ENCODE data around the gene AURKB. TPM values are rescaled to one million over a fixed set of nuclear protein-coding genes. Genes with fewer than 3 reads are reported as not detected.
"Not testable (repeated sequence)": the region's sequence is repeated elsewhere in the genome, so short reads cannot be mapped to it uniquely, and the experiment has no call there.

The AURKB gene
- total and polyA plus RNA-seq, 4 donors: 8.6 to 17.9 (median 14.2) TPM

DNA sequence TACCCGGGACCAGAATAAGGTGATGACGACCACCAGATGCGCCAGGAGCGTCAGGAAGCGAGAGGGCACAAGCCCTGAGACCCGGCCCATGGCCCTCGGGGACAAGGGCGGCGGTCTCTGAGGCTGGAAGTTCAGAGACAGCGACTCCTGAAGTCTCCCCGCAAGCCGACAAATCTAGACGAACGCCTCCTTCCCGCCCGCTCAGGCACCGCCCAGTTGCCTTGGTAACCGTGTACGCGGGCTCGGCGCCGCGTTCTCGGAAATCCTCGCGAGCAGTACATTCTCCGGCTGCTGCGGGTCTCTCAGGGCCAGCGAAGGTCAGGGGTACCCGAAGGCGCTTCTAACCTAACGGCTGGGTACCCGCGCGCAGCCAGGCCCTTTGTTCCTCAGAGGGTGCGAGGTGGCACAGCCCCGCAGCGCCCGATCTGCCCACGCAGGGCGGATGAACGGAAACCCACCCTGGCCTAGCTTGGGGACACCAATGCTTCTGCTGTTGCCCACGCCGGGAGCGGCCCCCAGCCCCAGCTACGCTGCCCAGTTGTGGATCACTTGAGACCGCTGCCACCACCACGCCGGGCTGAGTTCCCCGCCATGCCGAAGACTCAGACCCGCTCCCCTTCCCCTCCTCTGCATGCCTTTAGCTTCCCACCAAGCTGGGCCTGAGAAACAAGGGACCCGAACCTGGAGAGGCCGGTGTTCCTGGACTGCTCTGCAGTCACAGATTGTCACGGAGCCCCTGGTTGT is 34.0 kb downstream of the AURKB start, which contains the start of gene TMEM107:
TMEM107 (minus strand) TSS at position 184 of the 744 bp plus-strand sequence; CDS start at position 90, 94 bp downstream.
- Histone ChIP-seq H3K27me3 (ENCODE audit: control insufficient read depth, insufficient read depth, low read length) (no peaks in the 10 kb centered on the region), H3K27ac (ENCODE audit: low read depth, low read length) (peak within 1 kb of the TSS; percentile 97), H3K4me1 (ENCODE audit: control insufficient read depth, insufficient read depth, low read length) (peaks cover 44% of the 10 kb centered on the region), H3K36me3 (ENCODE audit: control insufficient read depth, insufficient read depth, low read length) (no peaks in the 10 kb centered on the region), H3K4me3 (ENCODE audit: low read depth, low read length) (peak within 1 kb of the TSS; percentile 83), H3K9me3 (ENCODE audit: control insufficient read depth, insufficient read depth, low read length) (no peaks in the 10 kb centered on the region)
- DNase-seq (ENCODE audit: low read depth in 4 of 6, low spot score in 6 of 6): peak in 4 of 6 donors; percentile 81 to 97 (median 92)
- under 1% methylated on average over 56 of the region's 56 CpGs for WGBS (ENCODE audit: insufficient coverage)

DNA sequence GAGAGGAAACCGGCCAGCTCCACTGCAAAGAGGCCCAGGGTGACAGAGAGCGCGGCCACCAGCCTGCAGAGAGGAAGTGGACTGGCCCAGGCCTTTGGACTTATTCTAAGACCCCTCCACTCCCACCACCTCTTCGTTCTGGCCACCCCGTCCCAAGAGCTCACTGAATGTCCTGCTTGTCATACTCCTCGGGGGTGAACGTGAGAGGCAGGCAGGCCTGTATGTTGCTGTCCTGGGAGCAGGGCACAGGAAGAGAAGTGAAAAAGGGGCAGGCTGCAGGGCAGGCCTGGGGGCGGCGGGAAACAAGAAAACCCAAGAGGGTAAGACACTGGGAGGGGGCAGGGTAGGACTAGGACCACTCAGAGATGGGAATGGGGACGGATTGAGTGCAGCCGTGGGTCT is 34.6 kb downstream of the AURKB start:
- 8% methylated on average over 9 of the region's 11 CpGs for WGBS (ENCODE audit: insufficient coverage)
- peak overlapping the region; percentile 97 for H3K27ac ChIP-seq (ENCODE audit: low read depth, low read length)
- H3K4me1 ChIP-seq (ENCODE audit: control insufficient read depth, insufficient read depth, low read length): peaks cover 44% of the 10 kb centered on the region

DNA sequence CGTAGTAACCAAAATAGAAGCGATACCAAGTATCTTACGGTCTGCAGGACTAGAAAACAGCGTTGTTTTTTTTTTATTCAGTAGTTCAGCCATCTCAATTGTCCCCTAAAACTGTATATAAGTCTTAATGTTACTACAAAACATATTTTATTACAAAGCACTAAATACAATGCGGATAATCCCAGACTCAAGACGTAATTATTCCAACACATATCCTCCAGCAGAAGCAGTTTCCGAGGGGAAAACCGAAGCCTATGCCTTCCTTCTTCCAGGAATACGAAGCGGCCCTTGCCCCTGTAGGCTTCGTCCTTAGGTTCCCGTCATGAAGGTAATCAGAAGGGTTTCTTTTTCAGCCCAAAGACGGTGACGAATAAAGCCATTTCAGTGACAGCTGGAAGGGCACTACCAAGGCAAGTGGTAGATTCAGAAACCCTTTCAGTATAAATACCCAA is 36.5 kb downstream of the AURKB start:
- Histone ChIP-seq H3K27ac (ENCODE audit: low read depth, low read length) (peak overlapping the region; percentile 97), H3K27me3 (ENCODE audit: control insufficient read depth, insufficient read depth, low read length) (no peaks in the 10 kb centered on the region), H3K4me3 (ENCODE audit: low read depth, low read length) (peak overlapping the region; percentile 51), H3K36me3 (ENCODE audit: control insufficient read depth, insufficient read depth, low read length) (no peaks in the 10 kb centered on the region), H3K4me1 (ENCODE audit: control insufficient read depth, insufficient read depth, low read length) (peaks cover 44% of the 10 kb centered on the region), H3K9me3 (ENCODE audit: control insufficient read depth, insufficient read depth, low read length) (no peaks in the 10 kb centered on the region)
- no peak for DNase-seq (ENCODE audit: low read depth in 4 of 6, low spot score in 6 of 6)
- 0% methylated on average over 9 of the region's 14 CpGs for WGBS (ENCODE audit: insufficient coverage)

More for the DNA sequence above, 34.6 kb downstream of the AURKB start:
- H3K9me3 ChIP-seq (ENCODE audit: control insufficient read depth, insufficient read depth, low read length): no peaks in the 10 kb centered on the region
- DNase-seq (ENCODE audit: low read depth in 4 of 6, low spot score in 6 of 6): no peak
- H3K36me3 ChIP-seq (ENCODE audit: control insufficient read depth, insufficient read depth, low read length): no peaks in the 10 kb centered on the region
- no peaks in the 10 kb centered on the region for H3K27me3 ChIP-seq (ENCODE audit: control insufficient read depth, insufficient read depth, low read length)
- H3K4me3 ChIP-seq (ENCODE audit: low read depth, low read length): peak overlapping the region; percentile 83

DNA sequence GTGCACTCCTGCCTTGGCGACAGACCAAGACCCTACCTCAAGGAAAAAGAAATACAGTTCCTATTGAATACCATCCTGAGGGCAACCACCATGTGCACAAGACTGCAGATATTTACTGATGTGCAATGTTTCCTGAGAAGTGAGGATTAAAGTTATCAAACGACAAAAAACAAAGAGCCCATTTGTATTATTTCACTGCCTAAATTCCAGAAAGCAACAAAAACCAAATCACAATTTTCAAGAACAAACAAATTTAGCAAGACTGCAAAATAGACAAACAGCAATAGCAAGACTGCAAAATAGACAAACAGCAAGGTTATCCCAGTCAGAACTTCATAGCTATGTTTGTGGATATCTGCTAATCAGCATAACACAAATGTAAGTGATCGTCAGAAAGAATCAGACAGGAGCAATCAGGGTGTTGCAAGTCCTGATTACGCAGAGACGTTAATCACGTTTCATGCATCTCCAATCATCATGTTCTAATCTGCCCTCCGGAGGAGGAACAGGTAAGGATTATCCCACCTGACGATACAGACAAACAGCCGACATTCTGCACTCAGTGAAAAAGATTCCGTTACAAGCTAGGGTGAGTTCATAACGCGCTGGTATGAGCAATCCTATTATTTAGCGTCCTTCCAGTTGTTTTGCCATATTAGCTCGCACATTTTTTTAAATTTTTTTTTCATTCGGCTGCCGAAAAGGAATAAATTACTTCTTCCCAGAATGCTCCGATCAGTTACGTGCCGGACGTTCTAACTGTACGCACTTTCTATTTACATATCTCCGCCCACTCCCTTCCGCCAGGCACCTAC is 37.1 kb downstream of the AURKB start:
- H3K4me3 ChIP-seq (ENCODE audit: low read depth, low read length): peak overlapping the region; percentile 51
- peaks cover 44% of the 10 kb centered on the region for H3K4me1 ChIP-seq (ENCODE audit: control insufficient read depth, insufficient read depth, low read length)
- peak in 4 of 6 donors; percentile 87 to 99 (median 94) for DNase-seq (ENCODE audit: low read depth in 4 of 6, low spot score in 6 of 6)
- no peaks in the 10 kb centered on the region for H3K36me3 ChIP-seq (ENCODE audit: control insufficient read depth, insufficient read depth, low read length)
- H3K27me3 ChIP-seq (ENCODE audit: control insufficient read depth, insufficient read depth, low read length): no peaks in the 10 kb centered on the region
- no peaks in the 10 kb centered on the region for H3K9me3 ChIP-seq (ENCODE audit: control insufficient read depth, insufficient read depth, low read length)
- H3K27ac ChIP-seq (ENCODE audit: low read depth, low read length): peak overlapping the region; percentile 97
- WGBS (ENCODE audit: insufficient coverage): 0% methylated on average over 18 of the region's 23 CpGs

DNA sequence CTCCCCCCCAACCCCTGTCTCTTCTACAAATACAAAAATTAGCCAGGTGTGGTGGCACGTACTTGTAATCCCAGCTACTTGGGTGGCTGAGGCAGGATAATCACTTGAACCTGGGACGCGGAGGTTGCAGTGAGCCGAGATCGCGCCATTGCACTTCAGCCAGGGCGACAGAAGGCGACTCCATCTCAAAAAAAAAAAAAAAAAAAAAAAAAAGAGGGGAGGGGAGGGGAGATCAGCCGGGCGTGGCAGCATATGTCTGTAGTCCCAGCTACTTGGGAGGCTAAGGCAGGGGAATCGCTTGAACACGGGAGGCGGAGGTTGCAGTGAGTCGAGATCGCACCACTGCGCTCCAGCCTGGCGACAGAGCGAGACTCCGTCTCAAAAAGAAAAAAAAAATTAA is 40.2 kb downstream of the AURKB start:
- not testable (repeated sequence) for DNase-seq (ENCODE audit: low read depth in 4 of 6, low spot score in 6 of 6)

DNA sequence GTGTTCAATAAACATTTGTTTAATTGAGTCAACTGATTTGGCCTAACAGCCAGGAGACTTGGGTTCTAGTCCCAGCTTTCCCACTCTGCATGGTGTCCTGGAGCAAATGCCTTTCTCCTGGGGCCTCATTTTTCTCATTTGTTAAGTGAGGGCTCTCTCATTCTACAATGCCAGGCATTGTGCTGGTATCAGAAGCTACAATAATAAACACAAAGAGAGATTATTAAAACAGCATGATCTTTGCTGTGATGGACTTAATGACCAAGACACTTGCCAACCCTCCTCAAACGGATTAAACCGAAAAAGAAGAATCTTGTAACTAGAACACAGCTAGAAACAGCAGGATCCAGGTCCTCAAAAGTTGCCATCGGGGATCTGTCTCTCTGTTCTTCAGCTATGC is 42.8 kb downstream of the AURKB start:
- Histone ChIP-seq H3K4me3 (ENCODE audit: low read depth, low read length) (no peak overlapping the region), H3K27ac (ENCODE audit: low read depth, low read length) (no peak overlapping the region), H3K36me3 (ENCODE audit: control insufficient read depth, insufficient read depth, low read length) (no peaks in the 10 kb centered on the region), H3K4me1 (ENCODE audit: control insufficient read depth, insufficient read depth, low read length) (peaks cover 30% of the 10 kb centered on the region), H3K27me3 (ENCODE audit: control insufficient read depth, insufficient read depth, low read length) (no peaks in the 10 kb centered on the region), H3K9me3 (ENCODE audit: control insufficient read depth, insufficient read depth, low read length) (no peaks in the 10 kb centered on the region)
- 47% methylated on average over 2 of the region's 3 CpGs for WGBS (ENCODE audit: insufficient coverage)
- no peak for DNase-seq (ENCODE audit: low read depth in 4 of 6, low spot score in 6 of 6)

More for the DNA sequence above, 40.2 kb downstream of the AURKB start:
- H3K36me3 ChIP-seq (ENCODE audit: control insufficient read depth, insufficient read depth, low read length); H3K27ac ChIP-seq (ENCODE audit: low read depth, low read length); H3K9me3 ChIP-seq (ENCODE audit: control insufficient read depth, insufficient read depth, low read length); H3K27me3 ChIP-seq (ENCODE audit: control insufficient read depth, insufficient read depth, low read length); H3K4me3 ChIP-seq (ENCODE audit: low read depth, low read length): not testable (repeated sequence)
- H3K4me1 ChIP-seq (ENCODE audit: control insufficient read depth, insufficient read depth, low read length): peaks cover 22% of the 10 kb centered on the region
- WGBS (ENCODE audit: insufficient coverage): no CpG with 5 or more reads among the region's 19 CpGs

DNA sequence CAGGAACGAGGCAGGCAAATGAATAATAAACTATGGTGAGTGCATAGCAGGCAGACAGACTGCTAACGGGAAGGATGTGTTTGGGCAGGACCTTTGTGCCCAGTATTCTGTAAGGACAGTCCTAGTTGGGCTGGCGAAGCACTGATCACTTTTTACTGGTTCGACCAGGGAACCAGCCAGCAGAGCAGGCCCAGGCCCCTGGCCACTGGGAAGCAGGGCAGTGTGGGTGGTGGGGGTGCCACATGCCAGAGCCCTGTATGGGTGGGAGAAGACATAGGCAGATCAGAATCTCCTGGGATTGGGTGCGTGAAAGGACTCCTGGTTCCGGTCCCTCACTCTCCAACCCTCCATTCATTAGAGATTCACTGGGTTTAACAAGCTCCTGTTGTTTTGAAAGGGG is 43.6 kb downstream of the AURKB start:
- DNase-seq (ENCODE audit: low read depth in 4 of 6, low spot score in 6 of 6): no peak
- H3K36me3 ChIP-seq (ENCODE audit: control insufficient read depth, insufficient read depth, low read length): peaks cover 6% of the 10 kb centered on the region
- H3K4me1 ChIP-seq (ENCODE audit: control insufficient read depth, insufficient read depth, low read length): peaks cover 31% of the 10 kb centered on the region
- 93% methylated on average over 4 of the region's 6 CpGs for WGBS (ENCODE audit: insufficient coverage)
- no peaks in the 10 kb centered on the region for H3K27me3 ChIP-seq (ENCODE audit: control insufficient read depth, insufficient read depth, low read length)
- H3K4me3 ChIP-seq (ENCODE audit: low read depth, low read length): no peak overlapping the region
- no peak overlapping the region for H3K27ac ChIP-seq (ENCODE audit: low read depth, low read length)
- H3K9me3 ChIP-seq (ENCODE audit: control insufficient read depth, insufficient read depth, low read length): no peaks in the 10 kb centered on the region

DNA sequence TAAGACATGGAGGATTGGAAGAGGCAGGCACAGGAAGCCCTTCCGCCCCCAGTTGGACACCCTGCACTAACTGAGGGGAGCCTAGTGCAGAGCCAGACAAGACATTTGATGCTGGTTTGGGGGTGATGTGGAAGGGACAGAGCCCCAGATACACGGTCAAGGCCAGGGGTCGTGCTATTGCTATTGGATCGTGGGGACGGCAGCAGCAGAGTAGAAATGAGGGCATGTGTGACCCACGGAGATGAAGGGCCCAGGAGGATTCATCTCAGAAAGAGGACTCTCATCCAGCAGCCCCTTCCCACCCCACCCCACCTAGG is 45.6 kb downstream of the AURKB start:
- 59% methylated on average over 2 of the region's 6 CpGs for WGBS (ENCODE audit: insufficient coverage)
- H3K27ac ChIP-seq (ENCODE audit: low read depth, low read length): peak overlapping the region; percentile 95
- no peaks in the 10 kb centered on the region for H3K9me3 ChIP-seq (ENCODE audit: control insufficient read depth, insufficient read depth, low read length)
- no peaks in the 10 kb centered on the region for H3K27me3 ChIP-seq (ENCODE audit: control insufficient read depth, insufficient read depth, low read length)
- H3K4me3 ChIP-seq (ENCODE audit: low read depth, low read length): no peak overlapping the region
- H3K4me1 ChIP-seq (ENCODE audit: control insufficient read depth, insufficient read depth, low read length): peaks cover 45% of the 10 kb centered on the region
- no peak for DNase-seq (ENCODE audit: low read depth in 4 of 6, low spot score in 6 of 6)
- peaks cover 26% of the 10 kb centered on the region for H3K36me3 ChIP-seq (ENCODE audit: control insufficient read depth, insufficient read depth, low read length)

DNA sequence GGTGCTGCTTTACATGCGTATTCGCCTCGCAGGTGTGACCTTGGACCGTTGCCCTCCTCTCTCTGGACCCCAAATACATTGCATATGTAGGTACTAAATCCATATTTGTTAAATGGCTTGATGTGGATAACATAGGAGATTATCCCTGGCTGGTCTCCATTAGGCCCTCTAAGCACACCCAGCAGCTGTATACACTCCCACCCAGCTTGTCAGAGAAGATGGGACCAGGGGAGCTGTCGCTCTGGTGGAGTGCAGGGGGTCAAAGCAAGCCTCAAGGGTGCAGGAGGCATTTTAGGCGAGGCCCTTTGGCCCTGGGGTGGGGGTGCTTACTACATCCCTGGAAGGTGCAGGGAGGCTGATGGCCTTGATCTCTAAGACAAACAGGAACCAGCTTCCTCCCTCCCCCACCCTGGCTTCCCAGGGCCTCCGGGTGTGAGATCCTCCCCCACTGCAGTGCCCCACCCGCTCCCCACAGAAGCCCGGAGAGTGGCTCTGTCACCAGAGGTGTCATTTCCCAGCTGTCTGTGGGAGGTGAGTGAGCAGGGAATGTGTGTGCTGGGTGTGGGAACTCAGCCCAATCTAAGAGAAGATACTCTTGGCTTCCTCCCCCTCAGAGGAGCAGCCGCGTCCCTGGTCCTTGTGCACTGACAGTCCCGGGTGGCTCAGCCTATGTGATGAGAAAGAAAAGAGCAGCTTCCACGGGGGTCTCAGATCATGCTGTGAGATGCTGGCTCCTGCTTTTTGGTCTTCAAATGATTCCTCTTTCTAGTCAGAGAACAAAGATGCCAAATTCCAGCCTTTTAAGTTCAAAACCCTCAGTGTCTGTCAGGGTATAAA is 46.2 kb downstream of the AURKB start:
- peak in 2 of 6 donors; percentile 47 to 57 for DNase-seq (ENCODE audit: low read depth in 4 of 6, low spot score in 6 of 6)
- no peaks in the 10 kb centered on the region for H3K9me3 ChIP-seq (ENCODE audit: control insufficient read depth, insufficient read depth, low read length)
- WGBS (ENCODE audit: insufficient coverage): 20% methylated on average over 1 of the region's 13 CpGs
- H3K4me3 ChIP-seq (ENCODE audit: low read depth, low read length): peak overlapping the region; percentile 95
- H3K36me3 ChIP-seq (ENCODE audit: control insufficient read depth, insufficient read depth, low read length): peaks cover 32% of the 10 kb centered on the region
- no peaks in the 10 kb centered on the region for H3K27me3 ChIP-seq (ENCODE audit: control insufficient read depth, insufficient read depth, low read length)
- peaks cover 51% of the 10 kb centered on the region for H3K4me1 ChIP-seq (ENCODE audit: control insufficient read depth, insufficient read depth, low read length)
- H3K27ac ChIP-seq (ENCODE audit: low read depth, low read length): peak overlapping the region; percentile 95
